Type B pancreatic cell (in vitro differentiated cells): ENCODE results near the gene SRC. TPM values are rescaled to one million over a fixed set of nuclear protein-coding genes. Genes with fewer than 3 reads are reported as not detected.

ENCODE experiments used
- DNase-seq: peaks from one replicate; pipeline ENCODE4 v3.0.0; 2021; ENCODE audit warnings: mixed read lengths; ENCODE audit not compliant: unreplicated experiment; ENCODE audit errors: extremely low spot score
- H3K27ac Mint-ChIP-seq: 2 replicates; pipeline ENCODE4 v1.8.0; 2021; ENCODE audit warnings: mild to moderate bottlenecking, mixed read lengths
- H3K27me3 Mint-ChIP-seq: 2 replicates; pipeline ENCODE4 v1.8.0; 2021; ENCODE audit warnings: mixed read lengths
- H3K36me3 Mint-ChIP-seq: 2 replicates; pipeline ENCODE4 v1.8.0; 2021; ENCODE audit warnings: mixed read lengths
- H3K4me1 Mint-ChIP-seq: one replicate; pipeline ENCODE4 v1.8.0; 2021; ENCODE audit warnings: mixed read lengths; ENCODE audit not compliant: unreplicated experiment
- H3K4me3 Mint-ChIP-seq: 2 replicates; pipeline ENCODE4 v1.8.0; 2021; ENCODE audit warnings: mild to moderate bottlenecking, mixed read lengths
- H3K9me3 Mint-ChIP-seq: 2 replicates; pipeline ENCODE4 v1.8.0; 2021; ENCODE audit warnings: mixed read lengths
- total RNA-seq: library from RNA; stranded (reverse); gene quantifications from 2 replicates; pipeline ENCODE4 v1.2.1, GENCODE V29; 2021; ENCODE audit warnings: low replicate concordance
- TF ChIP-seq, protein P1 (sequence below): fragments of 200-600 bp; sonication (generic); conservative IDR thresholded peaks from 2 replicates; pipeline ENCODE4 v1.5.0; 2021; ENCODE audit warnings: antibody characterized with exemption, mild to moderate bottlenecking

The SRC gene
- total RNA-seq, 1 donor from 2014 or later, result 56.0 TPM

DNA sequence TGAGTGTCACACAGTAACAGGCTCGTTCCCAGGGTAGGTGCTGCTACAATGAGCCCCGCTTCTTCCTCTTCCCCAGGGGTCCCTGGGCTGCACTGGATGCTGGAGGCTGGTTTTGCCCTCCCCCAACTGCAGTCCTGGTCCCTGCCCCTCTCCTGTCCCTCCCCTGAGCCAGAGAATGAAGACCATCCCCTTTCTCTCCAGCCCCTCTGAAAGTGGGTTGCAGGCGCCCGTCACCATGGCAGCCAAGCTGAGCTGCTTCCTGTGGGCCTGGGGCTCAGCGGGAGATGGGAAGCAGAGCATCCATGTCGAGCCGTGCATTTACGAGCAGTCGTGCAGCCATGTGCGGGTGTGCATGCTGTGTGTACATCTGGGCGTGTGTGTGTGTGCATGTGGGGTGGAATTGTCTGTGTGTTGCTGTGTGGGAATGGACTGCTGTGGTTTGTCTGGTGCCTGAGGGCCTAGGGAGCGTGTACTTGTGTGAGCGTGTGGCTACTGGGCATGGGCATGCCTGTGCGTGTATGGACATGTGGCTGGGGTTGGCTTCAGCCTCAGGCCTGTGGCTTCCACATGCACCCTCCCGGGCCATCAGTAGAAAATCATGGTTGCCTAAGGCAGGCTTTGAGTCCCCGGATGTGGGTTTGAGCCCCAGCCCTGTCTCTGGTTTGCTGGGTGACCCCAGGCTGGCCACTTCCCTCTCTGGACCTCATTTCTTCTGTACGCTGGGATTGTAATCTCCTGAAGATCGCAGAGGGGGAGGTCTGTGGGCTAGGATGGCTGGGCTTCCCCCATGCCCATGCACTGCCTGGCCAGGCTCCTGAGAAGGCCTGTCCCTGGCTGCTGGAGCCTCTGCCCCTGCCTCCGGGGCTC lies 48.8 kb downstream of the SRC start:
- Mint-ChIP-seq H3K4me1 (peaks cover 23% of the 10 kb centered on the region), H3K9me3 (no peaks in the 10 kb centered on the region), H3K27ac (peak overlapping the region; percentile 81), H3K36me3 (no peaks in the 10 kb centered on the region), H3K27me3 (no peaks in the 10 kb centered on the region), H3K4me3 (peak overlapping the region; percentile 74)
- TF ChIP-seq, protein P1, sequence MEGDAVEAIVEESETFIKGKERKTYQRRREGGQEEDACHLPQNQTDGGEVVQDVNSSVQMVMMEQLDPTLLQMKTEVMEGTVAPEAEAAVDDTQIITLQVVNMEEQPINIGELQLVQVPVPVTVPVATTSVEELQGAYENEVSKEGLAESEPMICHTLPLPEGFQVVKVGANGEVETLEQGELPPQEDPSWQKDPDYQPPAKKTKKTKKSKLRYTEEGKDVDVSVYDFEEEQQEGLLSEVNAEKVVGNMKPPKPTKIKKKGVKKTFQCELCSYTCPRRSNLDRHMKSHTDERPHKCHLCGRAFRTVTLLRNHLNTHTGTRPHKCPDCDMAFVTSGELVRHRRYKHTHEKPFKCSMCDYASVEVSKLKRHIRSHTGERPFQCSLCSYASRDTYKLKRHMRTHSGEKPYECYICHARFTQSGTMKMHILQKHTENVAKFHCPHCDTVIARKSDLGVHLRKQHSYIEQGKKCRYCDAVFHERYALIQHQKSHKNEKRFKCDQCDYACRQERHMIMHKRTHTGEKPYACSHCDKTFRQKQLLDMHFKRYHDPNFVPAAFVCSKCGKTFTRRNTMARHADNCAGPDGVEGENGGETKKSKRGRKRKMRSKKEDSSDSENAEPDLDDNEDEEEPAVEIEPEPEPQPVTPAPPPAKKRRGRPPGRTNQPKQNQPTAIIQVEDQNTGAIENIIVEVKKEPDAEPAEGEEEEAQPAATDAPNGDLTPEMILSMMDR, result no peak
- no peak for DNase-seq

DNA sequence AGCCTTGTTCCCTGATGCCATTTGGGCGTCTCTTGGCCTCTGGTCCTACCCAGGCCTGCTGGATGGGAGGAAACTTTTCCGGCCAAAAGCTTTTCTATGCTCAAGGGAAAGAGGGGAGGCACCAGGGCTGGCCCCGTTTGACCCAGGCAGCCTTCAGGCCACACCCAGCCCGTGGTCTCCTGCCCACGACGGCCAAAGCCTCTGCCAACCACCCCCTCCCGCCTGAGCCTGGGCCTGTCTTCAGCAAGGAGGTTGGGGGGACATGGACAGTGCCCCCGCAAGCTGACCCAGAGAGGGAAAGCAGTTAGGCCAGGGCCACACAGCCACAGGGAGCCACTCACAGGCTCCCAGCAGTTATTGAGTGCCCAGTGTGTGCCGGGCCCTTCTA lies 49.5 kb downstream of the SRC start:
- Mint-ChIP-seq H3K27ac (no peak overlapping the region), H3K27me3 (no peaks in the 10 kb centered on the region), H3K4me1 (peaks cover 23% of the 10 kb centered on the region), H3K9me3 (no peaks in the 10 kb centered on the region), H3K4me3 (no peak overlapping the region), H3K36me3 (no peaks in the 10 kb centered on the region)
- TF ChIP-seq, protein P1, result no peak
- no peak for DNase-seq

DNA sequence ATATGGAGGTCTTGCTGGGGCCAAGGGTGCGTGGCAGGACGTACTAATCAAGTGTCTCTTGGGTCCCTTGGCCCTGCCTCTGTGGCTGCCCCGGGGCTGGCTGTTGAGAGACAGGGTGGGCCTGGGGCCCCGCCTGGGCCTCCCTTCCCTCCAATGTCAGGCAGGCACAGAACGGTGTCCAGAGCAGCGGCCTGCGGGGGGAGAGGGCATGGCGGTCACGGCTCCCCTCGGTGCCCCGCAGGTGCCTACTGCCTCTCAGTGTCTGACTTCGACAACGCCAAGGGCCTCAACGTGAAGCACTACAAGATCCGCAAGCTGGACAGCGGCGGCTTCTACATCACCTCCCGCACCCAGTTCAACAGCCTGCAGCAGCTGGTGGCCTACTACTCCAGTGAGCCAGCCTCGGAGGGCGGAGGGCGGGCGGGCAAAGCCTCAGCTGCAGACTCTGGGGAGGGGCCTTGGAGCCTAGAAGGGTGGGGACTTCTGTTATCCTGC lies 50.0 kb downstream of the SRC start:
- Mint-ChIP-seq H3K4me1 (peaks cover 23% of the 10 kb centered on the region), H3K9me3 (no peaks in the 10 kb centered on the region), H3K4me3 (peak overlapping the region; percentile 66), H3K36me3 (no peaks in the 10 kb centered on the region), H3K27me3 (no peaks in the 10 kb centered on the region), H3K27ac (peak overlapping the region; percentile 86)
- DNase-seq, result no peak
- TF ChIP-seq, protein P1, result no peak

DNA sequence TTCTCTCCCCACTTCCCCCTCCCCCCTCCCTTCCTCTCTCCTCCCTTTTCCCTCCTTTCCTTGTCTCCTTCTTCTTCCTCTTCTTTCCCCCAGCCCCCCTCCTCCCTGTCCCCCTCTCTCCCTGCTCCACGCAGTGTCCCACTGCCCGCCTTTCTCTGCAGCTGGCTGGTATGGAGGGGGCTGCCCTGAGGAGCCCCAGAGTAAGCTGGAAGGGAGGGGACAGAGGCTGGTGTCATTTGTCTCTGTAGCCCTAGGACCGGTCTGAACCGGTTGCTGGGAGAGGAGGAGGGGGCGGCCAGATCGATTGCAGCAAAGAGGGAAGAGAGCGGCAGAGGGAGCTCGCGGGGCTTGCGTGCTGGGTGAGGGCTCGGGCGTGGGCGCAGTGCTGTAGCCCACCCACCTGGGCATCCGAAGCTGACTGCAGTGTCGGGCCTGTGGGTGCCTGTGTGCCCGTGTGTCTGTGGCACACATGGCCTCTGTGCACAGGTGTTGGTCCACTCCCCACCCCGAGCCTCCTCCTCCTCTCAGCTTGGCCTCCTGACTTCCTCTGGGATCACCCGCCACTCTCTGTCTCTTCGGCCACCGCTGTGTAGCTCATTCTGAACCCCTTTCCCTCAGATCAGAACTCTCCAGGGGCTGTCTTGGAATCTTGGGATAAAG lies 50.6 kb downstream of the SRC start:
- H3K36me3 Mint-ChIP-seq, result no peaks in the 10 kb centered on the region
- no peaks in the 10 kb centered on the region for H3K27me3 Mint-ChIP-seq
- H3K27ac Mint-ChIP-seq, result peak overlapping the region; percentile 86
- DNase-seq, result peak; percentile 90
- peaks cover 23% of the 10 kb centered on the region for H3K4me1 Mint-ChIP-seq
- peak overlapping the region; percentile 76 for H3K4me3 Mint-ChIP-seq
- TF ChIP-seq, protein P1, result peak; percentile 68
- no peaks in the 10 kb centered on the region for H3K9me3 Mint-ChIP-seq

DNA sequence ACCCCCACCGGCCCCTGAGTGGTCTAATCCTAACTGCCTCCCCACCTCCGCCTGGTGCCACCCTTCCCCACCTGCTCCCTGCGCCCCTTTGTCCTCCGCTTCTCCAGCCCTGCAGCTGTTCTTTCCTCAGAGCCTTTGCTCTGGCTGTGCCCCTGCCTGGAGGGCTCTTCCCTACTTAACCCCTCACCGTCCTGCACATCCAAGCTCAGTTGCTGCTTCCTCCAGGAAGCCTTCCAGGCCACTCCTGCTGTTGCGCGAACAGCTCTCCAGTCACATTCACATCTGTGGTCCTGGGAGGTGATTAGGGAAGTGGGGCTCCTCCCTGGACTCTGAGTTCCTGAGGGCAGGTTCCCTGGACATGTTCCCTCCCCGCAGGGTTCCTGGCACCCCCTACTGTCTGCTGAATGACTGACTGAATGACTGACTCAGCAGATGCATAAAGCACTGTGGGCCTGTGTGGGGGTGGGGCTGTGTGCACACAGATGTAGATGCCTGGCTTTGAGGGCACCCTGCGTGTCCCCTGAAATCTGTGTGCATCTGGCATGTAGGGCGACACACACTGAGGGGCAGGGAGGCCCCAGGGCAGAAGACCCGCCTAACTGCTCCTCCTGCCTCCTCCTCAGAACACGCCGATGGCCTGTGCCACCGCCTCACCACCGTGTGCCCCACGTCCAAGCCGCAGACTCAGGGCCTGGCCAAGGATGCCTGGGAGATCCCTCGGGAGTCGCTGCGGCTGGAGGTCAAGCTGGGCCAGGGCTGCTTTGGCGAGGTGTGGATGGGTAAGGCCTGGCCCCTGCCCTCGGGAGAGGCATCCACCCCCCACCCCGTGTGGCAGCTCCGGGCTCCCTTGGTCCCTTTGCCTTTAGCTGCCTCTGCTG lies 51.4 kb downstream of the SRC start:
- Mint-ChIP-seq H3K9me3 (no peaks in the 10 kb centered on the region), H3K36me3 (no peaks in the 10 kb centered on the region), H3K4me1 (peaks cover 23% of the 10 kb centered on the region), H3K27ac (peak overlapping the region; percentile 86), H3K4me3 (peak overlapping the region; percentile 76), H3K27me3 (no peaks in the 10 kb centered on the region)
- no peak for DNase-seq
- TF ChIP-seq, protein P1, result no peak
